KMS-11 (cell line): ENCODE results near the gene IRF7.

Experiments used
- H2AFZ ChIP-seq: fragments of 200-600 bp; sonication (generic); 2 replicates; pipeline ENCODE4 v1.6.1; 2016; ENCODE audit warnings: antibody characterized with exemption, mixed run types, low read depth
- H3K27ac ChIP-seq: fragments of 200-600 bp; sonication (generic); 2 replicates; pipeline ENCODE4 v1.6.1; 2016; ENCODE audit warnings: mild to moderate bottlenecking, mixed run types
- H3K27me3 ChIP-seq: fragments of 200-600 bp; sonication (generic); 2 replicates; pipeline ENCODE4 v1.6.1; 2017; ENCODE audit warnings: mild to moderate bottlenecking, low read depth, mixed run types, moderate library complexity; ENCODE audit not compliant: insufficient read depth
- H3K36me3 ChIP-seq: fragments of 200-600 bp; sonication (generic); 2 replicates; pipeline ENCODE4 v1.6.1; 2017; ENCODE audit warnings: mild to moderate bottlenecking, mixed run types; ENCODE audit not compliant: insufficient read depth
- H3K4me1 ChIP-seq: fragments of 200-600 bp; sonication (generic); 2 replicates; pipeline ENCODE4 v1.6.1; 2016; ENCODE audit warnings: mild to moderate bottlenecking, low read depth, mixed run types; ENCODE audit not compliant: poor library complexity, severe bottlenecking
- H3K4me2 ChIP-seq: fragments of 200-600 bp; sonication (generic); 2 replicates; pipeline ENCODE4 v1.7.0; 2016; ENCODE audit warnings: mild to moderate bottlenecking, mixed run types
- H3K4me3 ChIP-seq: fragments of 200-600 bp; sonication (generic); IDR thresholded peaks from 2 replicates; pipeline ENCODE4 v1.6.1; 2017; ENCODE audit warnings: low read depth, low read length, mixed read lengths; ENCODE audit not compliant: insufficient read depth
- H3K79me2 ChIP-seq: fragments of 200-600 bp; sonication (generic); 2 replicates; pipeline ENCODE4 v1.6.1; 2016; ENCODE audit warnings: low read depth, mixed run types; ENCODE audit not compliant: insufficient read depth
- H3K9ac ChIP-seq: fragments of 200-600 bp; sonication (generic); 2 replicates; pipeline ENCODE4 v1.6.1; 2016; ENCODE audit warnings: mild to moderate bottlenecking, mixed run types
- H4K20me1 ChIP-seq: fragments of 200-600 bp; sonication (generic); 2 replicates; pipeline ENCODE4 v1.6.1; 2016; ENCODE audit warnings: mild to moderate bottlenecking, mixed run types; ENCODE audit not compliant: insufficient read depth
- TF ChIP-seq, protein P1 (sequence below): fragments of 200-600 bp; sonication (generic); conservative IDR thresholded peaks from 2 replicates; pipeline ENCODE4 v1.6.1; 2017; ENCODE audit warnings: low read depth, mild to moderate bottlenecking, antibody characterized with exemption, low read length, moderate library complexity, mixed read lengths

Gene IRF7

DNA sequence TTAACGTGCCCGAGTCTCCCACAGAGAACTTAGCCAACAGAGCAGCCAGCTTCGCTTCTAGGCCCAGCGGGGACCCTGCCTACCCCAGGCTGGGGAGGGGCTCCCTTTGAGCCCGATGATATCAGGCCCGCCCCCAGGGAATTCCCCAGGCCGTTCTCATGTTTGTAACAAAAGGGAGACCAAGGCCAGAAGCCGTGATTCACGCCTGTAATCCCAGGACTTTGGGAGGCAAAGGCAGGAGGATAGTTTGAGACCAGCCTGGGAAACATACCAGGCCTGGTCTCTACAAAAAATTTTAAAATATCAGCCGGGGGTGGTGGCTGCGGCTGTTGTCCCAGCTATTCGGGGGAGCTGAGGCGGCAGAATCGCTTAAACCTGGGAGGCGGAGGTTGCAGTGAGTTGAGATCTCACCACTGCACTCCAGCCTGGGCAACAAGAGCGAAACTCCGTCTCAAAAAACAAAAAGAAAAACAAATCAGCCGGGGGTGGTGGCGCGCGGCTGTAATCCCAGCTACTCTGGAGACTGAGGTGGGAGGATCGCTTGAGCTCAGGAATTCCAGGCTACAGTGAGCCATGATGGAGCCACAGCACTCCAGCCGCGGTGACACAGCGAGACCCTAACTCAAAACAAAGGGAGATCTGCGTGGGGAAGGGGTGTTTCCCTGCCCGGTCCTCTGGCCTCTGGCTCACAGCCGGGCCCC lies 23.0 kb upstream of the IRF7 start:
- Histone ChIP-seq H2AFZ (no peak overlapping the region), H3K4me3 (no peak overlapping the region), H3K27me3 (no peaks in the 10 kb centered on the region), H3K4me2 (no peak overlapping the region), H3K27ac (no peak overlapping the region), H3K4me1 (peaks cover 10% of the 10 kb centered on the region), H3K79me2 (no peaks in the 10 kb centered on the region), H3K9ac (no peak overlapping the region), H3K36me3 (no peaks in the 10 kb centered on the region), H4K20me1 (no peaks in the 10 kb centered on the region)
- TF ChIP-seq, protein P1, sequence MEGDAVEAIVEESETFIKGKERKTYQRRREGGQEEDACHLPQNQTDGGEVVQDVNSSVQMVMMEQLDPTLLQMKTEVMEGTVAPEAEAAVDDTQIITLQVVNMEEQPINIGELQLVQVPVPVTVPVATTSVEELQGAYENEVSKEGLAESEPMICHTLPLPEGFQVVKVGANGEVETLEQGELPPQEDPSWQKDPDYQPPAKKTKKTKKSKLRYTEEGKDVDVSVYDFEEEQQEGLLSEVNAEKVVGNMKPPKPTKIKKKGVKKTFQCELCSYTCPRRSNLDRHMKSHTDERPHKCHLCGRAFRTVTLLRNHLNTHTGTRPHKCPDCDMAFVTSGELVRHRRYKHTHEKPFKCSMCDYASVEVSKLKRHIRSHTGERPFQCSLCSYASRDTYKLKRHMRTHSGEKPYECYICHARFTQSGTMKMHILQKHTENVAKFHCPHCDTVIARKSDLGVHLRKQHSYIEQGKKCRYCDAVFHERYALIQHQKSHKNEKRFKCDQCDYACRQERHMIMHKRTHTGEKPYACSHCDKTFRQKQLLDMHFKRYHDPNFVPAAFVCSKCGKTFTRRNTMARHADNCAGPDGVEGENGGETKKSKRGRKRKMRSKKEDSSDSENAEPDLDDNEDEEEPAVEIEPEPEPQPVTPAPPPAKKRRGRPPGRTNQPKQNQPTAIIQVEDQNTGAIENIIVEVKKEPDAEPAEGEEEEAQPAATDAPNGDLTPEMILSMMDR, result no peak

DNA sequence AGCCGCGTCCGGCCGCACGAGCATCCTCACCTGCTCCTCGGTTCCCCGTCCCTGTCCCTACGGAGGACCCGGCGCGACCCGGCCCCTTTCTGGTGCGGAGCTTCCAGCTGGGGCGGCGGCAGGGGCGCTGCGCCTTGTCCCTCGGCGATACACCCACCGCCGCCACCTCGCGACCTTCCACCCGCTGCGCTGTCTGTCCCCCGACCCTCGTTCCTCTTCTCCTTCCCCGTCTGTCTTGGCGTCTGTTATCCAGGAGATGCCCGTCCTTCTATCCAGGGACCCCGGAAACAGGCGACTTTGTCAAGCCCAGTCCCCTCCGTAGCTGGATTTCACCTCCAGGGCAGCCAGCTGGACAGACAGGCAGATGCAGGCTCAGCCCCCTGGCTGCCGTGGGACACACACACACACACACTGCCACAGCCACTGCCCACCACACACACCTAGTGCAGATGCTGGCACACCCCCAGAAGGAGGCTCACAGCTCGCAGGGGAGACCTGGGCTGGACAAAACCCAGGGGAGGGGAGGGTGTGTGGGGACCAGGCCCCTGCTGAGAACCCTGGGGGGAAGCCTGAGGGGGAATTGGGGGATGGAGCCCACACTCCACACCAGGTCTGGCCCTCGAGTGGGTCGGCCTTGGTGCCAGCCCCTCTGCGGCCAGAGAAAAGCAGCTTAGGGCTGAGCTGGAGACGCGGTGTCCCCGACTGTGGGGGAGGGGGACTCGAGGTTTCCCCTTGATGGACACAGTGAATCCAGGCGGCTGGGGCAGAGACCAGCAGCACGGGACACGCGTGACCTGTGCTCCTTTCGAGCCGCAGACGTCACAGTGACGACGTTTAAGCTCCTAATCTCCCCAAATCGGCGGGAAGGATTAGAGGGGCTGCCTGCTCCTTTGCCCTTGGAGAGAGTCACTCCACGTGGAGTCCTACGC lies 22.1 kb upstream of the IRF7 start:
- TF ChIP-seq, protein P1, result no peak
- Histone ChIP-seq H3K27me3 (no peaks in the 10 kb centered on the region), H2AFZ (no peak overlapping the region), H3K4me1 (peaks cover under 1% of the 10 kb centered on the region), H3K4me3 (no peak overlapping the region), H4K20me1 (no peaks in the 10 kb centered on the region), H3K9ac (no peak overlapping the region), H3K36me3 (no peaks in the 10 kb centered on the region), H3K4me2 (no peak overlapping the region), H3K27ac (no peak overlapping the region), H3K79me2 (no peaks in the 10 kb centered on the region)

DNA sequence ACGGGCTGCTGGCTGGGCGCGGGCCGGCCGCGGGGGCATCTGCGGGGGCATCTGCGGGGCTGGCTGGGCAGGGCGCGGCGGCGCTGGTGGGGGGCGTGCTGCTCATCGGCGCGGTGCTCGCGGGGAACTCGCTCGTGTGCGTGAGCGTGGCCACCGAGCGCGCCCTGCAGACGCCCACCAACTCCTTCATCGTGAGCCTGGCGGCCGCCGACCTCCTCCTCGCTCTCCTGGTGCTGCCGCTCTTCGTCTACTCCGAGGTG lies 21.5 kb upstream of the IRF7 start:
- no peak overlapping the region for H2AFZ ChIP-seq
- H3K36me3 ChIP-seq, result no peaks in the 10 kb centered on the region
- no peak overlapping the region for H3K4me2 ChIP-seq
- TF ChIP-seq, protein P1, result no peak
- no peaks in the 10 kb centered on the region for H3K27me3 ChIP-seq
- no peak overlapping the region for H3K27ac ChIP-seq
- no peaks in the 10 kb centered on the region for H3K4me1 ChIP-seq
- H3K9ac ChIP-seq, result no peak overlapping the region
- no peaks in the 10 kb centered on the region for H4K20me1 ChIP-seq
- H3K79me2 ChIP-seq, result no peaks in the 10 kb centered on the region
- no peak overlapping the region for H3K4me3 ChIP-seq

DNA sequence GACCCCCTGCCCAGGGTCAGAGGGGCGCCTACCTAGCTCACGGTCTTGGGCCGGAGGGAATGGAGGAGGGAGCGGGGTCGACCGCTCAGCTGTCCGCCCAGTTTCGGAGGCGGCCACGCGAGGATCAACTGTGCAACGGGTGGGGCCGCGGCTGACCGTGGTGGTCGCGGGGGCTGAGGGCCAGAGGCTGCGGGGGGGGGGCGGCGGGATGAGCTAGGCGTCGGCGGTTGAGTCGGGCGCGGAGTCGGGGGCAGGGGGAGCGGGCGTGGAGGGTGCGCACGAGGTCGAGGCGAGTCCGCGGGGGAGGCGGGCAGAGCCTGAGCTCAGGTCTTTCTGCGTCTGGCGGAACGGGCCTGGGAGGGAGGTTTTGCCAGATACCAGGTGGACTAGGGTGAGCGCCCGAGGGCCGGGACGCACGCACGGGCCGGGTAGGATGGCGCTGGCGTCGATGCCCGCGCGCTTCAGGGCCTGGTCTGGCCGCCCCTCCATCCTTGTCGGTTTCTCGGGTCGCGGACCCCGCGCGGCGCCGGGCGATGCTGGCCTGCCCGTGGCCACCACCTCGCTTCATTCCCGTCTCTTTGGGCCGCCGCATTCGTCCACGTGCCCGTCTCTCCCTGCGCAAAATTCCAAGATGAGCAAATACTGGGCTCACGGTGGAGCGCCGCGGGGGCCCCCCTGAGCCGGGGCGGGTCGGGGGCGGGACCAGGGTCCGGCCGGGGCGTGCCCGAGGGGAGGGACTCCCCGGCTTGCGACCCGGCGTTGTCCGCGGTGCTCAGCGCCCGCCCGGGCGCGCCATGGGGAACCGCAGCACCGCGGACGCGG lies 21.0 kb upstream of the IRF7 start, which contains the start of gene DRD4:
Gene DRD4 (plus strand): TSS at position 759 of the 822 bp plus-strand sequence. CDS start 36 bp downstream, at position 795.
- no peaks in the 10 kb centered on the region for H3K27me3 ChIP-seq
- H3K4me1 ChIP-seq, result no peaks in the 10 kb centered on the region
- no peak within 1 kb of the TSS for H2AFZ ChIP-seq
- no peaks in the 10 kb centered on the region for H3K36me3 ChIP-seq
- TF ChIP-seq, protein P1, result no peak
- H3K79me2 ChIP-seq, result no peaks in the 10 kb centered on the region
- no peak within 1 kb of the TSS for H3K4me3 ChIP-seq
- H3K9ac ChIP-seq, result no peak within 1 kb of the TSS
- no peaks in the 10 kb centered on the region for H4K20me1 ChIP-seq
- no peak within 1 kb of the TSS for H3K4me2 ChIP-seq
- H3K27ac ChIP-seq, result no peak within 1 kb of the TSS
